Gastroesophageal sphincter (tissue), 4 donors: ENCODE measurements around the gene NOTCH2. TPM values are rescaled to one million over a fixed set of nuclear protein-coding genes. Genes with fewer than 3 reads are reported as not detected.
"Not testable (repeated sequence)": the region's sequence is repeated elsewhere in the genome, so short reads cannot be mapped to it uniquely, and the experiment has no call there.

ENCODE experiments used
- ATAC-seq: fragments of 150-250 bp; one replicate; pipeline ENCODE4 v1.9.1; 2016; ENCODE audit warnings: mild to moderate bottlenecking, moderate library complexity
- H3K27ac ChIP-seq, 4 donors: fragments of 200-600 bp; sonication (generic) in 3 of 4; 1 replicate in 3 of 4; 2 replicates in 1 of 4; pipeline ENCODE4 v1.5.1; 2016 to 2019
- H3K27me3 ChIP-seq: fragments of 200-600 bp; sonication (generic); one replicate; pipeline ENCODE4 v1.5.1; 2019
- H3K36me3 ChIP-seq, 2 donors: fragments of 200-600 bp; sonication (generic); one replicate each; pipeline ENCODE4 v1.5.1; 2019; ENCODE audit warnings: control low read depth in 1 of 2
- H3K4me1 ChIP-seq, 3 donors: fragments of 200-600 bp; sonication (generic); 1 replicate in 2 of 3; 2 replicates in 1 of 3; pipeline ENCODE4 v1.5.1; 2016 to 2019; ENCODE audit warnings: control low read depth in 2 of 3
- H3K4me3 ChIP-seq, 2 donors: fragments of 200-600 bp; sonication (generic); one replicate each; pipeline ENCODE4 v1.5.1; 2019; ENCODE audit warnings: mild to moderate bottlenecking in 1 of 2, moderate library complexity in 1 of 2
- H3K9me3 ChIP-seq, 3 donors: fragments of 200-600 bp; sonication (generic); one replicate each; pipeline ENCODE4 v1.5.1; 2017 to 2019; ENCODE audit warnings: control low read depth in 2 of 3
- CTCF ChIP-seq, 4 experiments: fragments of 200-600 bp in 2 of 4; fragments of 450-650 bp in 2 of 4; sonication (generic) in 1 of 4; IDR thresholded peaks; one replicate each; pipeline ENCODE4 v1.5.1; 2017 to 2019; ENCODE audit warnings: antibody characterized with exemption in 4 of 4, mild to moderate bottlenecking in 2 of 4, moderate library complexity in 2 of 4
- EP300 ChIP-seq: sonication (generic); formaldehyde crosslinking; IDR thresholded peaks from one replicate; pipeline ENCODE4 v1.6.1; 2017; ENCODE audit warnings: antibody characterized with exemption, mild to moderate bottlenecking
- POLR2A ChIP-seq, 2 donors: fragments of 450-650 bp; IDR thresholded peaks; one replicate each; pipeline ENCODE4 v1.6.1; 2017; ENCODE audit warnings: antibody characterized with exemption in 2 of 2, mild to moderate bottlenecking in 2 of 2, moderate library complexity in 1 of 2
- POLR2AphosphoS5 ChIP-seq: sonication (generic); formaldehyde crosslinking; IDR thresholded peaks from one replicate; pipeline ENCODE4 v1.6.1; 2017; ENCODE audit warnings: antibody characterized with exemption
- WGBS, 2 donors: methylation state at CpG; one replicate each; pipeline ENCODE4 v1.1.5; 2018; ENCODE audit warnings: low coverage in 1 of 2; 5-methylcytosine and 5-hydroxymethylcytosine counted together
- total RNA-seq, 4 donors: library from RNA; depleted of rRNA; stranded (reverse); fragments of >200 nt; gene quantifications; one replicate each; pipeline ENCODE4 v1.1.0, GENCODE V29; 2016

The NOTCH2 gene
- total RNA-seq, 4 donors from 2014 or later = 79.8 to 150 (median 105) TPM

- ATAC-seq = no peak
- peaks cover 0 to 12% of the 10 kb centered on the region in 2 donors for H3K36me3 ChIP-seq
- TF ChIP-seq POLR2A (IDR thresholded peaks at IDR 0.05) = no peak
- no peak for TF ChIP-seq POLR2AphosphoS5
- no peak for TF ChIP-seq EP300
- no peak for TF ChIP-seq CTCF (IDR thresholded peaks at IDR 0.05)
- peaks cover 6 to 16% (median 9%) of the 10 kb centered on the region in 3 donors for H3K4me1 ChIP-seq
- no peaks in the 10 kb centered on the region for H3K27me3 ChIP-seq
- no peak overlapping the region for H3K4me3 ChIP-seq
- WGBS, 2 donors = 68 to 84% methylated on average over 4 of the region's 5 CpGs
- no peaks in the 10 kb centered on the region for H3K9me3 ChIP-seq
- H3K27ac ChIP-seq = no peak overlapping the region
Observed at GRCh38 chr1:119981496-119981895, 88.0 kb downstream of the NOTCH2 start.

GRCh38 chr1:119978018-119978505 lies 91.4 kb downstream of the NOTCH2 start:
- Histone ChIP-seq H3K36me3 (no peaks in the 10 kb centered on the region), H3K4me1 (peaks cover 6 to 15% (median 9%) of the 10 kb centered on the region in 3 donors), H3K27ac (no peak overlapping the region), H3K4me3 (no peak overlapping the region), H3K27me3 (no peaks in the 10 kb centered on the region), H3K9me3 (no peaks in the 10 kb centered on the region)
- ATAC-seq = no peak
- TF ChIP-seq EP300 = no peak
- TF ChIP-seq POLR2A (IDR thresholded peaks at IDR 0.05) = no peak
- TF ChIP-seq POLR2AphosphoS5 = no peak
- TF ChIP-seq CTCF (IDR thresholded peaks at IDR 0.05) = no peak
- WGBS, 2 donors = 79 to 81% methylated on average over 4 of the region's 4 CpGs

GRCh38 chr1:119977113-119977736 lies 92.2 kb downstream of the NOTCH2 start:
- H3K4me3 ChIP-seq, H3K4me1 ChIP-seq: not testable (repeated sequence)
- 83 to 91% methylated on average over 7 of the region's 8 CpGs for WGBS, 2 donors

GRCh38 chr1:119975582-119976254 lies 93.7 kb downstream of the NOTCH2 start:
- not testable (repeated sequence) for H3K4me1 ChIP-seq, ATAC-seq, H3K4me3 ChIP-seq, H3K9me3 ChIP-seq, H3K27ac ChIP-seq, H3K27me3 ChIP-seq
- peaks cover 0 to 14% of the 10 kb centered on the region in 2 donors for H3K36me3 ChIP-seq
- WGBS, 2 donors = 77 to 93% methylated on average over 2 to 3 of the region's 5 CpGs

More at GRCh38 chr1:119977113-119977736, 92.2 kb downstream of the NOTCH2 start:
- H3K9me3 ChIP-seq, H3K27me3 ChIP-seq, H3K27ac ChIP-seq, ATAC-seq, H3K36me3 ChIP-seq: not testable (repeated sequence)

GRCh38 chr1:119975006-119975405 lies 94.5 kb downstream of the NOTCH2 start:
- Histone ChIP-seq H3K36me3 (peaks cover 0 to 19% of the 10 kb centered on the region in 2 donors), H3K4me3 (no peak overlapping the region), H3K27ac (no peak overlapping the region), H3K27me3 (no peaks in the 10 kb centered on the region), H3K4me1 (no peaks in the 10 kb centered on the region), H3K9me3 (no peaks in the 10 kb centered on the region)
- 100% methylated on average over 1 to 2 of the region's 2 CpGs for WGBS, 2 donors
- ATAC-seq = no peak
- no peak for TF ChIP-seq POLR2AphosphoS5

- H3K36me3 ChIP-seq = peaks cover 0 to 27% of the 10 kb centered on the region in 2 donors
- no peaks in the 10 kb centered on the region for H3K27me3 ChIP-seq
- H3K27ac ChIP-seq = no peak overlapping the region
- ATAC-seq = no peak
- H3K4me1 ChIP-seq = no peaks in the 10 kb centered on the region
- TF ChIP-seq CTCF (IDR thresholded peaks at IDR 0.05) = no peak
- TF ChIP-seq EP300 = no peak
- TF ChIP-seq POLR2AphosphoS5 = no peak
- TF ChIP-seq POLR2A (IDR thresholded peaks at IDR 0.05) = no peak
- H3K9me3 ChIP-seq = no peaks in the 10 kb centered on the region
- no peak overlapping the region for H3K4me3 ChIP-seq
Observed at GRCh38 chr1:119974013-119974412, 95.4 kb downstream of the NOTCH2 start.
